ENCODE data around the gene SEMA5A.

- TF ChIP-seq CTCF (IDR thresholded peaks at IDR 0.05; ENCODE audit: low read length) (no peak), EZH2 (optimal IDR thresholded peaks at IDR 0.05; ENCODE audit: low read depth, low read length) (no peak)
Measured at GRCh38 chr5:9350301-9350797, 195.5 kb downstream of the SEMA5A start.

Measured in MM.1S (cell line).